Activated naive CD4-positive, alpha-beta T cell treated with anti-CD3 and anti-CD28 coated beads, Interleukin-2, amount 50 U/mL, for 72 hours (primary cell): ENCODE data around the gene IL15RA. TPM values are rescaled to one million over a fixed set of nuclear protein-coding genes. Genes with fewer than 3 reads are reported as not detected.

Source experiments
- ATAC-seq, 2 donors: fragments of 150-1000 bp; cut with Tn5 transposase; 2 replicates each; pipeline ENCODE4 v1.10.0; 2021; ENCODE audit warnings: mild to moderate bottlenecking in 2 of 2, moderate library complexity in 2 of 2
- DNase-seq, 2 donors: peaks; one replicate each; pipeline ENCODE4 v3.0.0; 2021 to 2022; ENCODE audit warnings: low spot score in 2 of 2
- H3K27ac Mint-ChIP-seq, 2 donors: one replicate each; pipeline ENCODE4 v1.8.0; 2022; ENCODE audit warnings: mild to moderate bottlenecking in 2 of 2, mixed read lengths in 2 of 2
- H3K36me3 Mint-ChIP-seq, 2 donors: one replicate each; pipeline ENCODE4 v1.8.0; 2022; ENCODE audit warnings: mixed read lengths in 2 of 2
- H3K9me3 Mint-ChIP-seq, 2 donors: one replicate each; pipeline ENCODE4 v1.8.0; 2022; ENCODE audit warnings: mixed read lengths in 2 of 2
- total RNA-seq, 2 donors: library from RNA; stranded (reverse); gene quantifications; one replicate each; pipeline ENCODE4 v1.2.3, GENCODE V29; 2022

Gene IL15RA
- total RNA-seq, 2 donors from 2014 or later, result 6.6 to 16.7 TPM

- H3K9me3 Mint-ChIP-seq, result peaks cover 0 to 8% of the 10 kb centered on the region in 2 donors
Measured at GRCh38 chr10:5902511-5903274, 74.7 kb downstream of the IL15RA start.

More at GRCh38 chr10:5902511-5903274, 74.7 kb downstream of the IL15RA start:
- DNase-seq, result no peak
- Mint-ChIP-seq H3K36me3 (peaks cover 4 to 29% of the 10 kb centered on the region in 2 donors), H3K27ac (no peak overlapping the region)
- no peak for ATAC-seq

Other genes with a start within 250 kb of the IL15RA start
- 100 to 1,000 TPM; 234 to 281 TPM for gene GDI2, start 164.1 kb downstream of the IL15RA start, total RNA-seq
- 1 to 10 TPM; 3.3 to 6.8 TPM for gene ANKRD16, start 87.7 kb downstream of the IL15RA start, total RNA-seq
- 10 to 100 TPM; 51.8 to 53.5 TPM for gene FBH1, start 87.3 kb downstream of the IL15RA start, total RNA-seq
- gene IL2RA, start 84.8 kb upstream of the IL15RA start, total RNA-seq, result 100 to 1,000 TPM; 531 to 706 TPM
- 100 to 1,000 TPM; 141 to 227 TPM for gene RBM17, start 111.5 kb upstream of the IL15RA start, total RNA-seq
- gene PFKFB3, start 225.4 kb upstream of the IL15RA start, total RNA-seq, result 100 to 1,000 TPM in 1 of 2 donors, 10 to 100 TPM in 1; 77.0 to 181 TPM